ENCODE data around the gene TFDP1. TPM values are rescaled to one million over a fixed set of nuclear protein-coding genes. Genes with fewer than 3 reads are reported as not detected.

TFDP1 gene
- polyA plus RNA-seq, 3 donors, result 30.3 to 54.0 (median 37.6) TPM

DNA sequence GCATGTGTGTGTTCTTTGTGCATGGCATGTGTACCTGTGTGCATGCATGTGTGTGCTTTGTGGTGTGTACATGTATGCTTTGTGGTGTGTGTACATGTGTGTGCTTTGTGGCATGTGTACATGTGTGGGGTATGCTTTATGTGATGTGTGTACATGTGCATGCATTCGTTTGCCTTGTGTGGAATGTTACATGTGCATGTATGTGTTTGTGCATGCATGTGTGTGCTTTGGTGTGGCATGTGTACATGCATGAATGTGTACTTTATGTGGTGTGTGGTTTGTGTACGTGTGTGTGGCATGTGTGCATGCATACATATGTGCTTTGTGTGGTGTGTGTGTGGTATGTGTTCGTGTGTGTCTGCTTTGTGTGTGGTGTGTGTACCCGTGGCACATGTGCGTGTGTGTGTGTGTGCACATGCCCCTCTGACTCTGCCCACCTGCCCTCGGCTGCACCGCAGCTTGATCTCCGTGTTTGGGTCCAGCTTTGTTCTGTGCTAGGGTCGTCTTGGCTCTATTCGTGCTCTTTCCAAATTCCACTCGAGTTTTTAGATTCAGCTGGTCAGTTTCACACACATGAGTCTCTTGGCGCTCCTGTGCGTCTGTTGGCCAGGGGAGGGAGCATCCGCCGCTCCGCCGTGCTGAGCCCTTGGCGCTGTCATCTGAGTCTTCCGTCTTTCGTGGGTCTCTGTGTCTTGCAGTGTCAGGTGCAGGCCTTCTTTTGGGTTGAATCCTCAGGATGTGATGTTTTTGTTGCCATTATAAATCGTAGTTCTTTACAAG lies 46.5 kb upstream of the TFDP1 start:
- WGBS (ENCODE audit: insufficient coverage), result 98% methylated on average over 17 of the region's 21 CpGs
- TF ChIP-seq, protein P1, sequence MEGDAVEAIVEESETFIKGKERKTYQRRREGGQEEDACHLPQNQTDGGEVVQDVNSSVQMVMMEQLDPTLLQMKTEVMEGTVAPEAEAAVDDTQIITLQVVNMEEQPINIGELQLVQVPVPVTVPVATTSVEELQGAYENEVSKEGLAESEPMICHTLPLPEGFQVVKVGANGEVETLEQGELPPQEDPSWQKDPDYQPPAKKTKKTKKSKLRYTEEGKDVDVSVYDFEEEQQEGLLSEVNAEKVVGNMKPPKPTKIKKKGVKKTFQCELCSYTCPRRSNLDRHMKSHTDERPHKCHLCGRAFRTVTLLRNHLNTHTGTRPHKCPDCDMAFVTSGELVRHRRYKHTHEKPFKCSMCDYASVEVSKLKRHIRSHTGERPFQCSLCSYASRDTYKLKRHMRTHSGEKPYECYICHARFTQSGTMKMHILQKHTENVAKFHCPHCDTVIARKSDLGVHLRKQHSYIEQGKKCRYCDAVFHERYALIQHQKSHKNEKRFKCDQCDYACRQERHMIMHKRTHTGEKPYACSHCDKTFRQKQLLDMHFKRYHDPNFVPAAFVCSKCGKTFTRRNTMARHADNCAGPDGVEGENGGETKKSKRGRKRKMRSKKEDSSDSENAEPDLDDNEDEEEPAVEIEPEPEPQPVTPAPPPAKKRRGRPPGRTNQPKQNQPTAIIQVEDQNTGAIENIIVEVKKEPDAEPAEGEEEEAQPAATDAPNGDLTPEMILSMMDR (IDR thresholded peaks at IDR 0.05), result no peak
- peaks cover 72 to 85% of the 10 kb centered on the region in 2 donors for H3K36me3 Mint-ChIP-seq

GRCh38 chr13:113538689-113539058 lies 45.9 kb upstream of the TFDP1 start:
- peaks cover 69 to 82% of the 10 kb centered on the region in 2 donors for H3K36me3 Mint-ChIP-seq
- intact Hi-C loops (cut with micrococcal nuclease), result no loop called here
- 95% methylated on average over 24 of the region's 28 CpGs for WGBS (ENCODE audit: insufficient coverage)
- H4K20me1 ChIP-seq (ENCODE audit: insufficient read depth, low read length), result peaks cover 5% of the 10 kb centered on the region
- no peak for DNase-seq
- peaks cover 27 to 30% of the 10 kb centered on the region in 2 donors for H3K9me3 ChIP-seq (replicated peaks in 1 of 2; ENCODE audit: control insufficient read depth in 1 of 2, insufficient read depth in 1 of 2, low read length in 2 of 2)
- peaks cover 11 to 34% (median 23%) of the 10 kb centered on the region in 7 donors for H3K9me3 Mint-ChIP-seq
- peak overlapping the region in 1 of 7 donors; percentile 59 for H3K27ac Mint-ChIP-seq
- peaks cover 19% of the 10 kb centered on the region for H3K79me2 ChIP-seq (ENCODE audit: insufficient read depth, low read length)
- H3K27ac ChIP-seq (ENCODE audit: low read depth in 1 of 2, low read length in 2 of 2), result no peak overlapping the region
- no peak overlapping the region for H2AFZ ChIP-seq (ENCODE audit: insufficient read depth, low read depth, low read length, poor library complexity, severe bottlenecking)
- no peaks in the 10 kb centered on the region for H3K4me1 Mint-ChIP-seq
- no peak overlapping the region for H3K9ac ChIP-seq (ENCODE audit: insufficient read depth, low read length, poor library complexity, severe bottlenecking)
- H3K4me3 Mint-ChIP-seq, result no peak overlapping the region
- H3K27me3 ChIP-seq (ENCODE audit: control insufficient read depth in 2 of 2, insufficient read depth in 2 of 2, low read length in 2 of 2), result no peaks in the 10 kb centered on the region
- peaks cover 51 to 83% of the 10 kb centered on the region in 2 donors for H3K36me3 ChIP-seq (replicated peaks in 1 of 2; ENCODE audit: control insufficient read depth in 1 of 2, insufficient read depth in 2 of 2, low read length in 2 of 2)
- H3K27me3 Mint-ChIP-seq (ENCODE audit: low read depth in 3 of 3), result peaks cover 0 to 1% (median 0%) of the 10 kb centered on the region in 3 donors
- no peaks in the 10 kb centered on the region for H3K4me1 ChIP-seq (ENCODE audit: control insufficient read depth in 1 of 2, insufficient read depth in 2 of 2, low read length in 2 of 2)
- no peak overlapping the region for H3K4me3 ChIP-seq (replicated peaks in 1 of 3; ENCODE audit: low read depth in 2 of 3, low read length in 3 of 3)
- TF ChIP-seq, protein P1 (IDR thresholded peaks at IDR 0.05), result no peak
- H3K4me2 ChIP-seq (replicated peaks; ENCODE audit: extremely low read depth, low read length, poor library complexity, severe bottlenecking), result no peak overlapping the region

More for the DNA sequence above, 46.5 kb upstream of the TFDP1 start:
- peaks cover 27 to 30% of the 10 kb centered on the region in 2 donors for H3K9me3 ChIP-seq (replicated peaks in 1 of 2; ENCODE audit: control insufficient read depth in 1 of 2, insufficient read depth in 1 of 2, low read length in 2 of 2)
- intact Hi-C loops (cut with micrococcal nuclease), result no loop called here
- no peak overlapping the region for H3K4me3 Mint-ChIP-seq
- no peak overlapping the region for H2AFZ ChIP-seq (ENCODE audit: insufficient read depth, low read depth, low read length, poor library complexity, severe bottlenecking)
- peaks cover 51 to 88% of the 10 kb centered on the region in 2 donors for H3K36me3 ChIP-seq (replicated peaks in 1 of 2; ENCODE audit: control insufficient read depth in 1 of 2, insufficient read depth in 2 of 2, low read length in 2 of 2)
- H3K9me3 Mint-ChIP-seq, result peaks cover 11 to 34% (median 23%) of the 10 kb centered on the region in 7 donors
- H3K4me1 Mint-ChIP-seq, result no peaks in the 10 kb centered on the region
- H3K27me3 ChIP-seq (ENCODE audit: control insufficient read depth in 2 of 2, insufficient read depth in 2 of 2, low read length in 2 of 2), result no peaks in the 10 kb centered on the region
- no peak overlapping the region for H3K4me2 ChIP-seq (replicated peaks; ENCODE audit: extremely low read depth, low read length, poor library complexity, severe bottlenecking)
- no peak overlapping the region for H3K27ac Mint-ChIP-seq
- H3K9ac ChIP-seq (ENCODE audit: insufficient read depth, low read length, poor library complexity, severe bottlenecking), result no peak overlapping the region
- no peak overlapping the region for H3K4me3 ChIP-seq (replicated peaks in 1 of 3; ENCODE audit: low read depth in 2 of 3, low read length in 3 of 3)
- H3K27ac ChIP-seq (ENCODE audit: low read depth in 1 of 2, low read length in 2 of 2), result no peak overlapping the region
- H3K79me2 ChIP-seq (ENCODE audit: insufficient read depth, low read length), result peaks cover 19% of the 10 kb centered on the region
- no peak for DNase-seq
- no peaks in the 10 kb centered on the region for H3K4me1 ChIP-seq (ENCODE audit: control insufficient read depth in 1 of 2, insufficient read depth in 2 of 2, low read length in 2 of 2)
- peaks cover 5% of the 10 kb centered on the region for H4K20me1 ChIP-seq (ENCODE audit: insufficient read depth, low read length)
- H3K27me3 Mint-ChIP-seq (ENCODE audit: low read depth in 3 of 3), result peaks cover 0 to 1% (median 0%) of the 10 kb centered on the region in 3 donors

Data from CD14-positive monocyte (primary cell).